ENCODE results near the gene BSN.

BSN gene

GRCh38 chr3:49629451-49629850 is 75.2 kb downstream of the BSN start:
- FAIRE-seq, result no peak

GRCh38 chr3:49629866-49630265 is 75.6 kb downstream of the BSN start:
- no peak for FAIRE-seq

- FAIRE-seq, result no peak
Measured at GRCh38 chr3:49630784-49631183, 76.5 kb downstream of the BSN start.

GRCh38 chr3:49634736-49635135 is 80.5 kb downstream of the BSN start:
- no peak for FAIRE-seq

- no peak for FAIRE-seq
Measured at GRCh38 chr3:49636883-49637609, 82.8 kb downstream of the BSN start.

- no peak for FAIRE-seq
Measured at GRCh38 chr3:49638445-49638844, 84.2 kb downstream of the BSN start.

- FAIRE-seq, result no peak
Measured at GRCh38 chr3:49639551-49639950, 85.3 kb downstream of the BSN start.

GRCh38 chr3:49641292-49641691 is 87.0 kb downstream of the BSN start:
- FAIRE-seq, result no peak

GRCh38 chr3:49641921-49642707 is 87.8 kb downstream of the BSN start:
- no peak for FAIRE-seq

GRCh38 chr3:49642708-49643145 is 88.5 kb downstream of the BSN start:
- FAIRE-seq, result no peak

- no peak for FAIRE-seq
Measured at GRCh38 chr3:49644684-49645083, 90.4 kb downstream of the BSN start.

GRCh38 chr3:49646236-49646635 is 92.0 kb downstream of the BSN start:
- FAIRE-seq, result no peak

- FAIRE-seq, result no peak
Measured at GRCh38 chr3:49647741-49648140, 93.5 kb downstream of the BSN start.

- FAIRE-seq, result no peak
Measured at GRCh38 chr3:49648354-49649019, 94.2 kb downstream of the BSN start.

GRCh38 chr3:49649576-49649975 is 95.3 kb downstream of the BSN start:
- no peak for FAIRE-seq

GRCh38 chr3:49650177-49650576 is 95.9 kb downstream of the BSN start:
- no peak for FAIRE-seq

GRCh38 chr3:49650637-49651036 is 96.4 kb downstream of the BSN start:
- FAIRE-seq, result no peak

- no peak for FAIRE-seq
Measured at GRCh38 chr3:49652218-49652902, 98.1 kb downstream of the BSN start.

- FAIRE-seq, result no peak
Measured at GRCh38 chr3:49652903-49653415, 98.7 kb downstream of the BSN start.

GRCh38 chr3:49653621-49654020 is 99.3 kb downstream of the BSN start:
- FAIRE-seq, result no peak

- no peak for FAIRE-seq
Measured at GRCh38 chr3:49654176-49654825, 100.0 kb downstream of the BSN start.

GRCh38 chr3:49654955-49655556 is 100.8 kb downstream of the BSN start:
- FAIRE-seq, result no peak

Data from A204.1 (cell line).